Measurements from ENCODE around the gene CNGA3. TPM values are rescaled to one million over a fixed set of nuclear protein-coding genes. Genes with fewer than 3 reads are reported as not detected.

CNGA3 gene
- polyA plus RNA-seq, 4 donors: 0.22 to 1.5 (median 0.30) TPM; not detected in 1

- Histone ChIP-seq H3K27me3 (ENCODE audit: control insufficient read depth in 3 of 3, insufficient read depth in 3 of 3, low read length in 3 of 3) (peaks cover 0 to 27% (median 0%) of the 10 kb centered on the region in 3 donors), H3K36me3 (ENCODE audit: control insufficient read depth in 3 of 3, insufficient read depth in 2 of 3, low read depth in 1 of 3, low read length in 3 of 3) (no peaks in the 10 kb centered on the region), H3K4me1 (ENCODE audit: control insufficient read depth in 3 of 3, insufficient read depth in 2 of 3, low read depth in 1 of 3, low read length in 2 of 3) (no peaks in the 10 kb centered on the region), H3K27ac (ENCODE audit: low read depth in 1 of 3, low read length in 2 of 3) (no peak overlapping the region), H3K4me3 (ENCODE audit: low read depth in 1 of 3, low read length in 3 of 3) (no peak overlapping the region), H3K9me3 (ENCODE audit: control insufficient read depth in 2 of 2, insufficient read depth in 1 of 2, low read depth in 1 of 2, low read length in 1 of 2) (no peaks in the 10 kb centered on the region)
- no peak for FAIRE-seq
- WGBS, 3 donors: 66 to 81% (median 78%) methylated on average over 6 of the region's 6 CpGs
- DNase-seq: no peak
Measured at GRCh38 chr2:98376301-98376910, 30.1 kb downstream of the CNGA3 start.

- 72 to 74% (median 73%) methylated on average over 8 of the region's 8 CpGs for WGBS, 3 donors
- Histone ChIP-seq H3K36me3 (ENCODE audit: control insufficient read depth in 3 of 3, insufficient read depth in 2 of 3, low read depth in 1 of 3, low read length in 3 of 3) (no peaks in the 10 kb centered on the region), H3K4me1 (ENCODE audit: control insufficient read depth in 3 of 3, insufficient read depth in 2 of 3, low read depth in 1 of 3, low read length in 2 of 3) (no peaks in the 10 kb centered on the region), H3K27ac (ENCODE audit: low read depth in 1 of 3, low read length in 2 of 3) (no peak overlapping the region), H3K27me3 (ENCODE audit: control insufficient read depth in 3 of 3, insufficient read depth in 3 of 3, low read length in 3 of 3) (peaks cover 0 to 27% (median 0%) of the 10 kb centered on the region in 3 donors), H3K4me3 (ENCODE audit: low read depth in 1 of 3, low read length in 3 of 3) (no peak overlapping the region), H3K9me3 (ENCODE audit: control insufficient read depth in 2 of 2, insufficient read depth in 1 of 2, low read depth in 1 of 2, low read length in 1 of 2) (no peaks in the 10 kb centered on the region)
- FAIRE-seq (no peak), DNase-seq (no peak)
Measured at GRCh38 chr2:98376996-98377395, 30.7 kb downstream of the CNGA3 start.

GRCh38 chr2:98377544-98377943, 31.3 kb downstream of the CNGA3 start:
- 48 to 70% (median 52%) methylated on average over 7 of the region's 7 CpGs for WGBS, 3 donors
- FAIRE-seq: no peak

GRCh38 chr2:98378196-98378595, 31.9 kb downstream of the CNGA3 start:
- no peak overlapping the region for H3K4me3 ChIP-seq (ENCODE audit: low read depth in 1 of 3, low read length in 3 of 3)
- no peaks in the 10 kb centered on the region for H3K4me1 ChIP-seq (ENCODE audit: control insufficient read depth in 3 of 3, insufficient read depth in 2 of 3, low read depth in 1 of 3, low read length in 2 of 3)
- no peak for DNase-seq
- 53 to 60% (median 55%) methylated on average over 6 of the region's 6 CpGs for WGBS, 3 donors
- FAIRE-seq: no peak
- no peaks in the 10 kb centered on the region for H3K36me3 ChIP-seq (ENCODE audit: control insufficient read depth in 3 of 3, insufficient read depth in 2 of 3, low read depth in 1 of 3, low read length in 3 of 3)
- peaks cover 0 to 30% (median 0%) of the 10 kb centered on the region in 3 donors for H3K27me3 ChIP-seq (ENCODE audit: control insufficient read depth in 3 of 3, insufficient read depth in 3 of 3, low read length in 3 of 3)
- no peaks in the 10 kb centered on the region for H3K9me3 ChIP-seq (ENCODE audit: control insufficient read depth in 2 of 2, insufficient read depth in 1 of 2, low read depth in 1 of 2, low read length in 1 of 2)
- no peak overlapping the region for H3K27ac ChIP-seq (ENCODE audit: low read depth in 1 of 3, low read length in 2 of 3)

More at GRCh38 chr2:98377544-98377943, 31.3 kb downstream of the CNGA3 start:
- no peak overlapping the region for H3K27ac ChIP-seq (ENCODE audit: low read depth in 1 of 3, low read length in 2 of 3)
- no peak overlapping the region for H3K4me3 ChIP-seq (ENCODE audit: low read depth in 1 of 3, low read length in 3 of 3)
- H3K36me3 ChIP-seq (ENCODE audit: control insufficient read depth in 3 of 3, insufficient read depth in 2 of 3, low read depth in 1 of 3, low read length in 3 of 3): no peaks in the 10 kb centered on the region
- DNase-seq: no peak
- peaks cover 0 to 27% (median 0%) of the 10 kb centered on the region in 3 donors for H3K27me3 ChIP-seq (ENCODE audit: control insufficient read depth in 3 of 3, insufficient read depth in 3 of 3, low read length in 3 of 3)
- no peaks in the 10 kb centered on the region for H3K9me3 ChIP-seq (ENCODE audit: control insufficient read depth in 2 of 2, insufficient read depth in 1 of 2, low read depth in 1 of 2, low read length in 1 of 2)
- H3K4me1 ChIP-seq (ENCODE audit: control insufficient read depth in 3 of 3, insufficient read depth in 2 of 3, low read depth in 1 of 3, low read length in 2 of 3): no peaks in the 10 kb centered on the region

GRCh38 chr2:98378901-98379300, 32.6 kb downstream of the CNGA3 start:
- no peak overlapping the region for H3K27ac ChIP-seq (ENCODE audit: low read depth in 1 of 3, low read length in 2 of 3)
- WGBS, 3 donors: 43 to 61% (median 50%) methylated on average over 4 of the region's 4 CpGs
- no peaks in the 10 kb centered on the region for H3K9me3 ChIP-seq (ENCODE audit: control insufficient read depth in 2 of 2, insufficient read depth in 1 of 2, low read depth in 1 of 2, low read length in 1 of 2)
- DNase-seq (peak in 1 of 2 donors; percentile 7), FAIRE-seq (no peak)
- H3K4me3 ChIP-seq (ENCODE audit: low read depth in 1 of 3, low read length in 3 of 3): no peak overlapping the region
- H3K36me3 ChIP-seq (ENCODE audit: control insufficient read depth in 3 of 3, insufficient read depth in 2 of 3, low read depth in 1 of 3, low read length in 3 of 3): no peaks in the 10 kb centered on the region
- H3K4me1 ChIP-seq (ENCODE audit: control insufficient read depth in 3 of 3, insufficient read depth in 2 of 3, low read depth in 1 of 3, low read length in 2 of 3): no peaks in the 10 kb centered on the region
- peaks cover 0 to 33% (median 0%) of the 10 kb centered on the region in 3 donors for H3K27me3 ChIP-seq (ENCODE audit: control insufficient read depth in 3 of 3, insufficient read depth in 3 of 3, low read length in 3 of 3)

GRCh38 chr2:98379311-98380202, 33.3 kb downstream of the CNGA3 start:
- no peaks in the 10 kb centered on the region for H3K9me3 ChIP-seq (ENCODE audit: control insufficient read depth in 2 of 2, insufficient read depth in 1 of 2, low read depth in 1 of 2, low read length in 1 of 2)
- no peaks in the 10 kb centered on the region for H3K4me1 ChIP-seq (ENCODE audit: control insufficient read depth in 3 of 3, insufficient read depth in 2 of 3, low read depth in 1 of 3, low read length in 2 of 3)
- no peaks in the 10 kb centered on the region for H3K36me3 ChIP-seq (ENCODE audit: control insufficient read depth in 3 of 3, insufficient read depth in 2 of 3, low read depth in 1 of 3, low read length in 3 of 3)
- no peak for DNase-seq
- H3K4me3 ChIP-seq (ENCODE audit: low read depth in 1 of 3, low read length in 3 of 3): no peak overlapping the region
- H3K27me3 ChIP-seq (ENCODE audit: control insufficient read depth in 3 of 3, insufficient read depth in 3 of 3, low read length in 3 of 3): peaks cover 0 to 30% (median 0%) of the 10 kb centered on the region in 3 donors
- no peak for FAIRE-seq
- H3K27ac ChIP-seq (ENCODE audit: low read depth in 1 of 3, low read length in 2 of 3): no peak overlapping the region
- 65 to 75% (median 72%) methylated on average over 11 to 14 of the region's 14 CpGs for WGBS, 3 donors

GRCh38 chr2:98380203-98380535, 33.9 kb downstream of the CNGA3 start:
- Histone ChIP-seq H3K36me3 (ENCODE audit: control insufficient read depth in 3 of 3, insufficient read depth in 2 of 3, low read depth in 1 of 3, low read length in 3 of 3) (no peaks in the 10 kb centered on the region), H3K9me3 (ENCODE audit: control insufficient read depth in 2 of 2, insufficient read depth in 1 of 2, low read depth in 1 of 2, low read length in 1 of 2) (no peaks in the 10 kb centered on the region), H3K27ac (ENCODE audit: low read depth in 1 of 3, low read length in 2 of 3) (no peak overlapping the region), H3K4me1 (ENCODE audit: control insufficient read depth in 3 of 3, insufficient read depth in 2 of 3, low read depth in 1 of 3, low read length in 2 of 3) (no peaks in the 10 kb centered on the region), H3K4me3 (ENCODE audit: low read depth in 1 of 3, low read length in 3 of 3) (no peak overlapping the region), H3K27me3 (ENCODE audit: control insufficient read depth in 3 of 3, insufficient read depth in 3 of 3, low read length in 3 of 3) (peaks cover 0 to 29% (median 0%) of the 10 kb centered on the region in 3 donors)
- FAIRE-seq (no peak), DNase-seq (no peak)
- WGBS, 3 donors: 85 to 90% (median 88%) methylated on average over 7 of the region's 7 CpGs

- no peaks in the 10 kb centered on the region for H3K4me1 ChIP-seq (ENCODE audit: control insufficient read depth in 3 of 3, insufficient read depth in 2 of 3, low read depth in 1 of 3, low read length in 2 of 3)
- 54 to 79% (median 60%) methylated on average over 8 of the region's 8 CpGs for WGBS, 3 donors
- H3K27ac ChIP-seq (ENCODE audit: low read depth in 1 of 3, low read length in 2 of 3): no peak overlapping the region
- H3K4me3 ChIP-seq (ENCODE audit: low read depth in 1 of 3, low read length in 3 of 3): no peak overlapping the region
- FAIRE-seq: no peak
- H3K36me3 ChIP-seq (ENCODE audit: control insufficient read depth in 3 of 3, insufficient read depth in 2 of 3, low read depth in 1 of 3, low read length in 3 of 3): no peaks in the 10 kb centered on the region
- H3K9me3 ChIP-seq (ENCODE audit: control insufficient read depth in 2 of 2, insufficient read depth in 1 of 2, low read depth in 1 of 2, low read length in 1 of 2): no peaks in the 10 kb centered on the region
- H3K27me3 ChIP-seq (ENCODE audit: control insufficient read depth in 3 of 3, insufficient read depth in 3 of 3, low read length in 3 of 3): peaks cover 0 to 23% (median 0%) of the 10 kb centered on the region in 3 donors
- DNase-seq: no peak
Measured at GRCh38 chr2:98381494-98381893, 35.2 kb downstream of the CNGA3 start.

Data from small intestine (tissue), 7 donors.